ENCODE measurements around the gene EHD3. TPM values are rescaled to one million over a fixed set of nuclear protein-coding genes. Genes with fewer than 3 reads are reported as not detected.

EHD3 gene
- total RNA-seq, 4 donors from 2014 or later, result 8.3 to 12.6 (median 9.3) TPM

DNA sequence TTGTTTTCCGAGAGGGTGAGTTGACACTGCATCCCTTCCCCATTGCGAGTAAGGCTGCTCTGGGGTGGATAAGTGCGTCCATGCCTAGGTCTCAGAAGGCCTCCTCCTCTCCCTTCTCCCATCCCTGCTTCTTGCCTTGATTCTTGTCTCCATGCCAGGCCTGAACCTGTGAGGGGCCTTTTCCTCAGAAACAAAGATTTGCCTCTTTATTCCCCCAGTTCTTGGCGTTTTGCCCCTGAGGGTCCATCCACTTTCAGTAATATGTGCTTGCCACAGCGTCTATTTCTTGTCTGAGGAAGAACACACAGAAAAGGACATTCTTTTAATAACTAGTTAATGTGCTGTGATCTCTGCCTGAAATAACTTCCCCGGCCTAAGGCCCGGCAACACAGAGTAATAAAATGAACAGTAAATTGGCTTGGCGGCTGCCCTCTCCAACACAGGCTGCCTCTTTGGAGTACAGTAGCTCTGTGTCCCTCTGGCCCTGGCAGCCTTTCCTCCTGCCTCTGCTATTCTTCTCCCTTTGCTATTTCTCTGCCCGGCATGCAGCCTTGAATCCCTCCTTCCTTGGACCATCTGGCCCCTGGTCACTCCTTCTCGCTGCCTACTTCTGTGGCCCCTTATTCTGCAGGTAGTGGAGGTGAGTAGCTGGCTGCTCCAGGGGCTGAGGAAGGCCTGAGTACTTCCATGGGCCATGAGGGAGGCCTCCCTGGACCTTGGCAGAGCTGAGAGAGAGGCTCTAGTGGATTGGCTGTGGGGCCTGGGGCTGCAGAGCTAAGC lies 4.4 kb downstream of the EHD3 start:
- Histone ChIP-seq H3K4me3 (no peak overlapping the region), H3K9me3 (no peaks in the 10 kb centered on the region), H3K36me3 (no peaks in the 10 kb centered on the region), H3K27me3 (no peaks in the 10 kb centered on the region), H3K27ac (peak overlapping the region in 2 of 4 donors; percentile 65 to 83), H3K4me1 (peaks cover 0 to 50% (median 14%) of the 10 kb centered on the region in 4 donors)
- 47 to 51% methylated on average over 10 of the region's 10 CpGs for WGBS, 2 donors
- no peak for TF ChIP-seq EP300 (IDR thresholded peaks at IDR 0.05)
- TF ChIP-seq, protein P1, sequence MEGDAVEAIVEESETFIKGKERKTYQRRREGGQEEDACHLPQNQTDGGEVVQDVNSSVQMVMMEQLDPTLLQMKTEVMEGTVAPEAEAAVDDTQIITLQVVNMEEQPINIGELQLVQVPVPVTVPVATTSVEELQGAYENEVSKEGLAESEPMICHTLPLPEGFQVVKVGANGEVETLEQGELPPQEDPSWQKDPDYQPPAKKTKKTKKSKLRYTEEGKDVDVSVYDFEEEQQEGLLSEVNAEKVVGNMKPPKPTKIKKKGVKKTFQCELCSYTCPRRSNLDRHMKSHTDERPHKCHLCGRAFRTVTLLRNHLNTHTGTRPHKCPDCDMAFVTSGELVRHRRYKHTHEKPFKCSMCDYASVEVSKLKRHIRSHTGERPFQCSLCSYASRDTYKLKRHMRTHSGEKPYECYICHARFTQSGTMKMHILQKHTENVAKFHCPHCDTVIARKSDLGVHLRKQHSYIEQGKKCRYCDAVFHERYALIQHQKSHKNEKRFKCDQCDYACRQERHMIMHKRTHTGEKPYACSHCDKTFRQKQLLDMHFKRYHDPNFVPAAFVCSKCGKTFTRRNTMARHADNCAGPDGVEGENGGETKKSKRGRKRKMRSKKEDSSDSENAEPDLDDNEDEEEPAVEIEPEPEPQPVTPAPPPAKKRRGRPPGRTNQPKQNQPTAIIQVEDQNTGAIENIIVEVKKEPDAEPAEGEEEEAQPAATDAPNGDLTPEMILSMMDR (IDR thresholded peaks at IDR 0.05), result no peak
- no peak for TF ChIP-seq POLR2A (IDR thresholded peaks at IDR 0.05)
- DNase-seq (ENCODE audit: low spot score in 2 of 2), result no peak

DNA sequence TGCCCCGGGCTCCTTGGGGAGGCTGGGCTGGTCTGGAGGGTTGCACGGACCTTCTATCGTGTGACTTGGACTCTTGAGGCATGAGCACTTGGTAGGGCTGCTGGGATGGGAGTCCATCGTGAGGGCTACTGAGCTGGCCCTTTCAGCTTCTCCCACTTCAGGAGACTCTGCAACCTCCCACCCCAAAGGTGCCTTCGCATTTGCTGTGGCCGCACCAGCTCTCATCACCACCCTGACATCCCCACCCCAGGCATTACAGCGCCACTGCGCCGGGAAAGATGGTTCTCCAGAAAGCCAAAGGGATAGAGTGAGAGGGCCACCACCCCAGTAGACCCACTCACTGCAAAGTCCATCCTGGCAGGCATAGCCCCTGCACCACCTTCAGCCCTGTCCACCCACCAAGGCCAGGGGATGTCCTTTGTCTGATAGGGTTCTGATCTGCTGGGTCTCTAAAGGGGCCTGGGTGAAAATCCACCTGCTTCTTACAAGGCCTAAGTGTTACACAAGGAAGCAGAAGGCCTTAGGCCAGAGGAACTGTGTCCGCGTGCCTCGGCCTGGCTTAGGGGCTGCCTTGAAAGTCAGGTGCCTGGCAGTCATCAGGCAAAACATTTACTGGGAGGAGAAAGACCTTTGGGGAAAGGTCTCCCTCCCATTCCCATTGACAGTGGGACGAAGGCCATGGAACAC lies 5.1 kb downstream of the EHD3 start:
- Histone ChIP-seq H3K9me3 (no peaks in the 10 kb centered on the region), H3K27ac (peak overlapping the region in 3 of 4 donors; percentile 34 to 83 (median 65)), H3K27me3 (no peaks in the 10 kb centered on the region), H3K4me3 (no peak overlapping the region), H3K36me3 (peaks cover 0 to 2% (median 0%) of the 10 kb centered on the region in 3 donors), H3K4me1 (peaks cover 0 to 45% (median 14%) of the 10 kb centered on the region in 4 donors)
- TF ChIP-seq EP300 (IDR thresholded peaks at IDR 0.05), result no peak
- TF ChIP-seq, protein P1 (IDR thresholded peaks at IDR 0.05), result no peak
- TF ChIP-seq POLR2A (IDR thresholded peaks at IDR 0.05), result no peak
- 75 to 78% methylated on average over 13 of the region's 13 CpGs for WGBS, 2 donors
- DNase-seq (ENCODE audit: low spot score in 2 of 2), result no peak

DNA sequence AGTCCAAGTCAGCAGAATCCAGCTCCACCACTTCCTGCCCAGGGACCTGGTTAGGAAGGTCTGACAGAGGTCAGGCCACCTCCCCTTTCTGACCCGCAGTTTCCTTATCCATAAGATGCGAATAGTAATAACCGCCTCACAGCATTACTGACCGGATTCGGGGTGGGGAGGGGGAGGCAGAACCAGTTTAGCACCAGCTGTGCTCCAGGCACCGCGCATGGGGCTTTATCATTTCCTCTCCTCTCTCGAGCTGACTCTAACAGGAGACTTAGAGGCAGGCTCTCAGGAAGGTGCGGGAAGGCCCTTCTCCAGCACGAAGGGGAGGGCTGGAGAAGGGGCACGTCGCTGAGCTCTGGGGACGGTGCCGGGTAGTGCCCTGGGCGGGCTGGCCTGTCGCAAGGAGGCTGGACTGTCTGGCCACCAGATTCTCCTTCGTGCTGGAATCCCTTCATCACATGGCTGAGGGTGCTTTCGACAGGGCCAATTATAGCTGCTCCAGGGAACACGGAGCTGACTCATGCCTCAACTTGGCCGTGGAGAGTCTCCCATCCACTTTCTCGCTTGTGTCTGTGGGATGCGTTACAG lies 5.7 kb downstream of the EHD3 start:
- TF ChIP-seq POLR2A (IDR thresholded peaks at IDR 0.05), result no peak
- TF ChIP-seq, protein P1 (IDR thresholded peaks at IDR 0.05), result no peak
- no peak for TF ChIP-seq EP300 (IDR thresholded peaks at IDR 0.05)
- 46 to 57% methylated on average over 15 to 22 of the region's 22 CpGs for WGBS, 2 donors
- Histone ChIP-seq H3K4me3 (no peak overlapping the region), H3K27ac (peak overlapping the region in 3 of 4 donors; percentile 34 to 83 (median 65)), H3K4me1 (peaks cover 0 to 39% (median 11%) of the 10 kb centered on the region in 4 donors), H3K27me3 (no peaks in the 10 kb centered on the region), H3K36me3 (peaks cover 0 to 8% (median 0%) of the 10 kb centered on the region in 3 donors), H3K9me3 (no peaks in the 10 kb centered on the region)
- DNase-seq (ENCODE audit: low spot score in 2 of 2), result peak in 1 of 2 donors; percentile 45

DNA sequence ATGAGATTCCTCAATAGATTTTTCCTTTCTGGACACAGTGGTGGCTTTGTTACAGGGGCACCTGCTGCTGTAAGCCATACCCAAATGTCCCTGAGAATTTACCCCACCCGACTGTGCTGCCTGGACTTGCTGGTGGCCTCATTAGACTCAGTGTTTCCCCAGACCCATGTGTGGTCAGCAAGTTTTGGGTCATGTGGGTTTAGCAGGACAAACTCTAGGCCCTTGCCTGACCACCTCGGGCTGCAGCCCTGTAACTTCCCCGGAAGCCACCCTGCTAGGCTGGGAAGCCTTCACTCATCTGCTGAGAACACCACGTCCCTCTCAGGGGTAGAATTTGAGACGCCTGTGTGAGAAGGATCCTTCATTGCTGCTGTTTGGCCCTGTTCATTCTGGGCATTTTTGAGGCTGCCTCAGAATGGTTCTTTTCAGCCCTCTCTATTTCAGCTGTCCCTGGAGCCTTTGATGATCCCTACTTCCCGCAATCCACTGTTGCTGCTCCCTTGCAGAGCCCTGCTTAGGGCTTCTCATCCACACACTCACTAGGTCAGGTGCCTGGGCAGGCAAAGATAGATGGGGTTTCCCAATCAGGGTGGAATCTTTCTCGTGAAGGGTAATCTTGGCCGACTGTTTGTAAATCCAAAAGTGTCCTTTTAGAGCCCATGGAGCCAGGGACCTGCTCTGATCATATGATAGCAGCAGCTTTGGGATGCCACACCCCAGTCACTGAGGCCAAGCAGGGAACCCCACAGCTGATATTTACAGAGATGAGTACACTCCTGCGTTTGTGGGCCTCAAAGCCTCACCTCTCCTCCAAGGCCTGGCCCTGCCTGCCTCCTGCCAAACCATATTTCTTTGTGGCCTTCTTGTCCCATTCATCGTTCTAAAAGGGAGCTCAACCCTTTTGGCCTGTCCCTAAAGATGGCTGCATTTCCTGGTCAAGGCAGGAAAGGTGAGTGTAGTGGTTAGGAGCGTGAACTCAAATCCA lies 6.7 kb downstream of the EHD3 start:
- no peaks in the 10 kb centered on the region for H3K27me3 ChIP-seq
- peaks cover 0 to 30% (median 10%) of the 10 kb centered on the region in 4 donors for H3K4me1 ChIP-seq
- 69 to 71% methylated on average over 11 of the region's 11 CpGs for WGBS, 2 donors
- H3K9me3 ChIP-seq, result no peaks in the 10 kb centered on the region
- H3K27ac ChIP-seq, result peak overlapping the region in 2 of 4 donors; percentile 53 to 83
- no peak for DNase-seq (ENCODE audit: low spot score in 2 of 2)
- no peak overlapping the region for H3K4me3 ChIP-seq
- TF ChIP-seq POLR2A (IDR thresholded peaks at IDR 0.05) (no peak), EP300 (IDR thresholded peaks at IDR 0.05) (no peak)
- TF ChIP-seq, protein P1 (IDR thresholded peaks at IDR 0.05), result no peak
- H3K36me3 ChIP-seq, result peaks cover 0 to 12% (median 0%) of the 10 kb centered on the region in 3 donors
